ENCODE results near the gene TSPO2. TPM values are rescaled to one million over a fixed set of nuclear protein-coding genes. Genes with fewer than 3 reads are reported as not detected.

The TSPO2 gene
- polyA plus RNA-seq, 3 donors: not detected

DNA sequence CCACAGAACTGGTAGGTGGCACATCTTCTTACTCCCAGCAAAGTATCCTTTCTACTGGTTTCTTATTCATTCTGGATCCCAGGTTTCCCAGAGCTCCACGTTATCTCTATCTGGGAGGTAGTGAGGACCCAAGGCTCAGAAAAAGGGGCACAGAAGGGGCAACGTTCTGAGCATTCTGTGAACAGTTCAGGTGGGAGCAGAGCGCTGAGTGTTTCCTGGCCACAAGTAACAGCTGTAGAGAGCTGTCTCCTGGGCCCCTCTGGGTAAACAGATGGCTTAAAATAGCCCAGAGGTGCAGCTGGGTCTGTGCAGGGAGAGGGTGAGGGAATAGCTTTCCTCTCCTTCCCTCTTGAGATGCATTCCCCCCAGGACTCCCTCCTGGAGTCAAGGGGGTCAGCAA is 12.9 kb downstream of the TSPO2 start:
- Histone ChIP-seq H3K9me3 (replicated peaks in 1 of 2; ENCODE audit: control insufficient read depth in 1 of 2, insufficient read depth in 1 of 2, low read length in 2 of 2) (no peaks in the 10 kb centered on the region), H3K4me3 (replicated peaks in 1 of 3; ENCODE audit: low read depth in 2 of 3, low read length in 3 of 3) (no peak overlapping the region), H3K79me2 (ENCODE audit: insufficient read depth, low read length) (no peaks in the 10 kb centered on the region), H3K4me2 (replicated peaks; ENCODE audit: extremely low read depth, low read length, poor library complexity, severe bottlenecking) (no peak overlapping the region), H3K4me1 (ENCODE audit: control insufficient read depth in 1 of 2, insufficient read depth in 2 of 2, low read length in 2 of 2) (peaks cover 19% of the 10 kb centered on the region in 2 donors), H2AFZ (ENCODE audit: insufficient read depth, low read depth, low read length, poor library complexity, severe bottlenecking) (no peak overlapping the region), H3K27me3 (ENCODE audit: control insufficient read depth in 2 of 2, insufficient read depth in 2 of 2, low read length in 2 of 2) (no peaks in the 10 kb centered on the region), H3K36me3 (replicated peaks in 1 of 2; ENCODE audit: control insufficient read depth in 1 of 2, insufficient read depth in 2 of 2, low read length in 2 of 2) (no peaks in the 10 kb centered on the region), H3K27ac (ENCODE audit: low read depth in 1 of 2, low read length in 2 of 2) (no peak overlapping the region), H3K9ac (ENCODE audit: insufficient read depth, low read length, poor library complexity, severe bottlenecking) (no peak overlapping the region), H4K20me1 (ENCODE audit: insufficient read depth, low read length) (no peaks in the 10 kb centered on the region)
- TF ChIP-seq, protein P1, sequence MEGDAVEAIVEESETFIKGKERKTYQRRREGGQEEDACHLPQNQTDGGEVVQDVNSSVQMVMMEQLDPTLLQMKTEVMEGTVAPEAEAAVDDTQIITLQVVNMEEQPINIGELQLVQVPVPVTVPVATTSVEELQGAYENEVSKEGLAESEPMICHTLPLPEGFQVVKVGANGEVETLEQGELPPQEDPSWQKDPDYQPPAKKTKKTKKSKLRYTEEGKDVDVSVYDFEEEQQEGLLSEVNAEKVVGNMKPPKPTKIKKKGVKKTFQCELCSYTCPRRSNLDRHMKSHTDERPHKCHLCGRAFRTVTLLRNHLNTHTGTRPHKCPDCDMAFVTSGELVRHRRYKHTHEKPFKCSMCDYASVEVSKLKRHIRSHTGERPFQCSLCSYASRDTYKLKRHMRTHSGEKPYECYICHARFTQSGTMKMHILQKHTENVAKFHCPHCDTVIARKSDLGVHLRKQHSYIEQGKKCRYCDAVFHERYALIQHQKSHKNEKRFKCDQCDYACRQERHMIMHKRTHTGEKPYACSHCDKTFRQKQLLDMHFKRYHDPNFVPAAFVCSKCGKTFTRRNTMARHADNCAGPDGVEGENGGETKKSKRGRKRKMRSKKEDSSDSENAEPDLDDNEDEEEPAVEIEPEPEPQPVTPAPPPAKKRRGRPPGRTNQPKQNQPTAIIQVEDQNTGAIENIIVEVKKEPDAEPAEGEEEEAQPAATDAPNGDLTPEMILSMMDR (IDR thresholded peaks at IDR 0.05): no peak
- DNase-seq: no peak
- WGBS (ENCODE audit: insufficient coverage): 44% methylated on average over 2 of the region's 3 CpGs
- Mint-ChIP-seq H3K4me1 (peaks cover 16% of the 10 kb centered on the region), H3K36me3 (peaks cover 15% of the 10 kb centered on the region in 2 donors), H3K9me3 (peaks cover 0 to 2% (median 0%) of the 10 kb centered on the region in 7 donors), H3K27ac (peak overlapping the region in 1 of 7 donors; percentile 6), H3K4me3 (no peak overlapping the region), H3K27me3 (ENCODE audit: low read depth in 3 of 3) (peaks cover 0 to 4% (median 0%) of the 10 kb centered on the region in 3 donors)
- intact Hi-C loops (cut with micrococcal nuclease): no loop called here

DNA sequence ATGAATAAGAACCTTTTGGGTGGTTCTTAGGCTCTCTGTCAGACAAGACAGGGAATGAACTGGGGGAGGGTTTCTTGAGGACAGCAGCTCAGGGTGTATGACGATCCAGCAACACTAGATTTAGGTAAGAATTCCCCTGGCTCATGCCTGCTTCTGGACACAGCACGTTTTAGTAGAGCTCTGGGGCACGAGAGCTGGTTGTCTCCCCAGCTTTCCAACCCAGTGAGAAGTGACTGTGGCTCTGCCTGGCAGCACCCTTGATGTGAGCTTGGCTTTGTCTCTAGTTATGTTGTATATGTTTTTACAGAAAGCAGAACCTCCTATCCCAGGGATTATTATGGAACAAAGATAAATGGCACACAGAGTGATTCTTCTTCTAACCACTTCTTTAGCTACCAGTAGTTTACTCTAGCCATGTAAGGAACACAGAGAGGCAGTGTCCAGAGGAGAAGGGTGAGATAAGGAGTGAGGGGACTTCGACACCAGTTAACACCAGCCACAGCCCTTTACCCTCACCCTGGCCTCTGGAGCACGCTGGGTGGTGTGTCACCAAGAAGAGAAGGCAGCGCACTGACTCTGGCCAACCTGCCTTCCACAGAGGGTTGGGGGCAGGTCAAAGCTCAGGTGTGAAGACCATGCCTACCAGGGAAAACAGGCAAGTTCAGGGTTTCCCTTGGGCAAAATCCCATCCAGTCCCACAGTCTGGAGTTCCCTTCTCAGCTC is 14.7 kb downstream of the TSPO2 start:
- peaks cover 28 to 29% of the 10 kb centered on the region in 2 donors for H3K36me3 Mint-ChIP-seq
- no peaks in the 10 kb centered on the region for H3K9me3 ChIP-seq (replicated peaks in 1 of 2; ENCODE audit: control insufficient read depth in 1 of 2, insufficient read depth in 1 of 2, low read length in 2 of 2)

More for the DNA sequence above, 14.7 kb downstream of the TSPO2 start:
- H3K4me3 Mint-ChIP-seq: no peak overlapping the region
- TF ChIP-seq, protein P1 (IDR thresholded peaks at IDR 0.05): no peak
- H3K9me3 Mint-ChIP-seq: peaks cover 0 to 2% (median 0%) of the 10 kb centered on the region in 7 donors
- H3K4me1 Mint-ChIP-seq: peaks cover 9% of the 10 kb centered on the region
- no peak overlapping the region for H3K27ac ChIP-seq (ENCODE audit: low read depth in 1 of 2, low read length in 2 of 2)
- intact Hi-C loops (cut with micrococcal nuclease): no loop called here
- peaks cover 7 to 8% of the 10 kb centered on the region in 2 donors for H3K4me1 ChIP-seq (ENCODE audit: control insufficient read depth in 1 of 2, insufficient read depth in 2 of 2, low read length in 2 of 2)
- no peaks in the 10 kb centered on the region for H3K27me3 ChIP-seq (ENCODE audit: control insufficient read depth in 2 of 2, insufficient read depth in 2 of 2, low read length in 2 of 2)
- peaks cover 0 to 4% (median 0%) of the 10 kb centered on the region in 3 donors for H3K27me3 Mint-ChIP-seq (ENCODE audit: low read depth in 3 of 3)
- no peak overlapping the region for H3K4me3 ChIP-seq (replicated peaks in 1 of 3; ENCODE audit: low read depth in 2 of 3, low read length in 3 of 3)
- H3K79me2 ChIP-seq (ENCODE audit: insufficient read depth, low read length): no peaks in the 10 kb centered on the region
- H2AFZ ChIP-seq (ENCODE audit: insufficient read depth, low read depth, low read length, poor library complexity, severe bottlenecking): no peak overlapping the region
- no peaks in the 10 kb centered on the region for H4K20me1 ChIP-seq (ENCODE audit: insufficient read depth, low read length)
- 96% methylated on average over 4 of the region's 6 CpGs for WGBS (ENCODE audit: insufficient coverage)
- peaks cover 5 to 14% of the 10 kb centered on the region in 2 donors for H3K36me3 ChIP-seq (replicated peaks in 1 of 2; ENCODE audit: control insufficient read depth in 1 of 2, insufficient read depth in 2 of 2, low read length in 2 of 2)
- H3K4me2 ChIP-seq (replicated peaks; ENCODE audit: extremely low read depth, low read length, poor library complexity, severe bottlenecking): no peak overlapping the region
- H3K9ac ChIP-seq (ENCODE audit: insufficient read depth, low read length, poor library complexity, severe bottlenecking): no peak overlapping the region
- no peak for DNase-seq
- H3K27ac Mint-ChIP-seq: peak overlapping the region in 2 of 7 donors; percentile 3 to 16
